Measurements from ENCODE around the gene CELA2B. TPM values are rescaled to one million over a fixed set of nuclear protein-coding genes. Genes with fewer than 3 reads are reported as not detected.
"Not testable (repeated sequence)": the region's sequence is repeated elsewhere in the genome, so short reads cannot be mapped to it uniquely, and the experiment has no call there.

The CELA2B gene
- total RNA-seq, 4 donors from 2014 or later: not detected

DNA sequence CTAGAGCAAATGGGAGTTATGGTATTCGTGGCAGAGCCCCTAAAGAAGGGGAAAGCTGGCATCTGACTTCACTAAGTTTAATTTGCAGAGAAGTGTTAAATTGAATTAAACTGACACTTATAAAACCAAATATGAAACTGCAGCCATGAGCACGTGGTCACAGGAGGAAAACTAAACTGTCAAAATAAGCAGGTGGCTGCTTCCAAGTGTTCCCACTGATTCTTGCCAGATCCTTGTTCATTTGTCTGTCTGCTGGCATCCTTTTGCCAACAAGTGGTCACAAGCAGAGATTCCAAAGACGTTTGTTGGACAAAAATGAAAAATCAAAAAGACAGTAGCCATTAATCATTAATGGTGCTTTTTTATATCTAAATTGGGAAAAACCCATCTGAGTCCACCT lies 6.5 kb upstream of the CELA2B start:
- Histone ChIP-seq H3K9me3 (no peaks in the 10 kb centered on the region), H3K36me3 (no peaks in the 10 kb centered on the region), H3K27ac (no peak overlapping the region), H3K27me3 (no peaks in the 10 kb centered on the region), H3K4me1 (no peaks in the 10 kb centered on the region), H3K4me3 (no peak overlapping the region)
- TF ChIP-seq, protein P1, sequence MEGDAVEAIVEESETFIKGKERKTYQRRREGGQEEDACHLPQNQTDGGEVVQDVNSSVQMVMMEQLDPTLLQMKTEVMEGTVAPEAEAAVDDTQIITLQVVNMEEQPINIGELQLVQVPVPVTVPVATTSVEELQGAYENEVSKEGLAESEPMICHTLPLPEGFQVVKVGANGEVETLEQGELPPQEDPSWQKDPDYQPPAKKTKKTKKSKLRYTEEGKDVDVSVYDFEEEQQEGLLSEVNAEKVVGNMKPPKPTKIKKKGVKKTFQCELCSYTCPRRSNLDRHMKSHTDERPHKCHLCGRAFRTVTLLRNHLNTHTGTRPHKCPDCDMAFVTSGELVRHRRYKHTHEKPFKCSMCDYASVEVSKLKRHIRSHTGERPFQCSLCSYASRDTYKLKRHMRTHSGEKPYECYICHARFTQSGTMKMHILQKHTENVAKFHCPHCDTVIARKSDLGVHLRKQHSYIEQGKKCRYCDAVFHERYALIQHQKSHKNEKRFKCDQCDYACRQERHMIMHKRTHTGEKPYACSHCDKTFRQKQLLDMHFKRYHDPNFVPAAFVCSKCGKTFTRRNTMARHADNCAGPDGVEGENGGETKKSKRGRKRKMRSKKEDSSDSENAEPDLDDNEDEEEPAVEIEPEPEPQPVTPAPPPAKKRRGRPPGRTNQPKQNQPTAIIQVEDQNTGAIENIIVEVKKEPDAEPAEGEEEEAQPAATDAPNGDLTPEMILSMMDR (IDR thresholded peaks at IDR 0.05): no peak
- TF ChIP-seq POLR2A (IDR thresholded peaks at IDR 0.05): no peak
- DNase-seq: no peak

DNA sequence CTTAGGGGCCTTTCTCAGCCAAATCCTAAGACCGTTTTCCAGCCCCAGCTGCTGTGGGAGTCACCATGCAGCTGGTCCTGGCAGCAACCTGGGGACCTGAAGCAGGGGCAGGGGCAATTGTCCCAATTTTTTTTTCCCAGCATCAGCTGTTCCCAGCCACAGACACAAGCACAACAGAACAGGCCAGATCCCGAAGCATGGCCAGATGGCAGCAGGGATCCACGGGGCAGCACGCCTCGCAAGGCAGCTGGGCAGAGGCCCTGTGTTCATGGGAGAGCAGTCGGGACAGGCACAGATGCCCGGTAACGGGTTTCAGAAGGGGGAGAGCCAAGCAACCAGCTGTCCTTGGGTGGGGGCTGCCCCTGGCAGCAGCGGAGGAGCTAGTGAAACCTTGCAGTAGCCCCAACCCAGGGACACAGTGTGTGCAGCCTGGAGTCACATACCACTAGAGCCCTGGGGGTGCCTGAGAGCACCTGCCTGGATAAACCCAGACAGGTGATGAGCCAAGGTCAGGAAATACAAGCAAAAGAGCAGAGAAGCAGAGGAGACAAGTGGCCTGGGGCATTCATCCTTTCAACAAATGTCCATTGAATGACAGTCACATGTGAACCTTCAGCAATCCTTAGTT lies 6.0 kb upstream of the CELA2B start:
- not testable (repeated sequence) for H3K27me3 ChIP-seq, H3K4me3 ChIP-seq, H3K36me3 ChIP-seq, DNase-seq, H3K4me1 ChIP-seq, H3K27ac ChIP-seq, H3K9me3 ChIP-seq

DNA sequence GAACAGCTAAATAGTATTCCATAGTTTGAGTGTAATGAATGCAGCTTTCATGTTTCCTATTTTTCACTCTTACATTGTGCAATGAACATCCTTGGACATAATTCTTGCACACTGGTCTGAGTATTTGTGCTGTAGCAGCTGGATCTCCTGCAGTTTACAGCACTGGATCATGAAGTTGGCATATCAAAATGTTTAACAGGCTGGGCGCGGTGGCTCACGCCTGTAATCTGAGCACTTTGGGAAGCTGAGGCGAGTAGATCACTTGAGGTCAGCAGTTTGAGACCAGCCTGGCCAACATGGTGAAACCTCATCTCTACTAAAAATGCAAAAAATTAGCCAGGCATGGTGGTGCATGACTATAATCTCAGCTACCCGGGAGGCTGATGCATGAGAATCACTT lies 4.8 kb upstream of the CELA2B start:
- H3K4me1 ChIP-seq, H3K9me3 ChIP-seq, H3K4me3 ChIP-seq, DNase-seq, H3K27me3 ChIP-seq, H3K36me3 ChIP-seq, H3K27ac ChIP-seq: not testable (repeated sequence)

DNA sequence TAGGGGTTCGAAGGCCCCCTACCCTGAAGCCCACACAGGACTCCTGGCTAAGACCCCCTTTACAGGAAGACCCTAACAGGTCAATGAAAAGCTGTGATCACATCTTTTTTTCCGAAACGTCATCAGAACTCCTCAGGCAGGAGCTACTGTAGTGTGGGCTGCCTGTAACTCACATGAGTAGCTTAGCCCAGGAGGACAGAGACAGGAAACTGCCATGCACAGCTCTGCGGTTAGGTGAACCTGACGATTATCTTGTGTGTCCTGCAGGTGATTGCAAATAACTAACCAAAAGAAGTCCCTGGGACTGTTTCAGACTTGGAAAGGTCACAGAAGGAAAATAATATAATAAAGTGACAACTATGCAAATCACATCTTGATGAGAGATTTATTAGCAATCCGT lies 4.2 kb upstream of the CELA2B start:
- not testable (repeated sequence) for H3K4me3 ChIP-seq, H3K9me3 ChIP-seq, H3K36me3 ChIP-seq, DNase-seq, H3K27ac ChIP-seq, H3K27me3 ChIP-seq, H3K4me1 ChIP-seq

DNA sequence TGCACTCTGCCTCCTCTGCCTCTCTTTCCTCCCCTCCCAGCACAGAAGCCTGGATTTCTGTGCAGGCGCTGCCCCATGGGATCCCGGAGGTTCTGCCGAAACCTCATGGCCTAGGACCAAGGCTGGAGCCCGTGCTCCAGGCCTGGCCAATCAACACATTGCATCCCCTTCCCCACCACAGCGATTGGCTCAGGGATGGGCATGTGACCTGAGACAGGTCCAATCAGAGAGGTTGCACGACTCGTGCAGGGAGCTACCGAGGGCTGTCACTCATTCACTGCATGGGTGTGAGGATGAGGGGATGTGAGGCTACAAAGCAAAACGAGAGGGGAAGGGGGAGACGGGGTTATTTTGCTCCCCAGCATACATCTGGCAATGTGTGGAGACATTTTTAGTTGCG lies 3.3 kb upstream of the CELA2B start:
- H3K4me3 ChIP-seq: no peak overlapping the region
- TF ChIP-seq, protein P1 (IDR thresholded peaks at IDR 0.05): no peak
- TF ChIP-seq POLR2A (IDR thresholded peaks at IDR 0.05): no peak
- DNase-seq: no peak
- no peaks in the 10 kb centered on the region for H3K9me3 ChIP-seq
- no peaks in the 10 kb centered on the region for H3K27me3 ChIP-seq
- H3K27ac ChIP-seq: no peak overlapping the region
- H3K4me1 ChIP-seq: no peaks in the 10 kb centered on the region
- H3K36me3 ChIP-seq: no peaks in the 10 kb centered on the region

DNA sequence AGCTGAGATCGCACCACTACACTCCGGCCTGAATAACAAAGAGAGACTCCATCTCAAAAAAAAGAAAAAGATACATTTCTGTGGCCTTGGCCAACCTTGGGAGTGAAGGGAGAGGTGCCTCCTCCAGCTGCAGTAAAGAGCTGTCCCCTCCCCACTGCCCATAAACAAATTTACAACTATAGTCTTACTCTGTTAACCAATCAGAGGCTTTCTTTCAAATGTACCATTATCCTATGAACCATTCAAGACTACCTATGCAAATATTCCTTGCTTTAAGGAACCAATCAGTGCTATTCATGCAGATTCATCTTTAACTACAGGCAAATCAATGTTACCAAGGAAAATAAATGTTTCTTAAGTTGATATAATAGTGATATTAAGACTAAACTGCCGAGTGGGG lies 1.0 kb downstream of the CELA2B start:
- H3K27ac ChIP-seq: no peak overlapping the region
- no peaks in the 10 kb centered on the region for H3K4me1 ChIP-seq

DNA sequence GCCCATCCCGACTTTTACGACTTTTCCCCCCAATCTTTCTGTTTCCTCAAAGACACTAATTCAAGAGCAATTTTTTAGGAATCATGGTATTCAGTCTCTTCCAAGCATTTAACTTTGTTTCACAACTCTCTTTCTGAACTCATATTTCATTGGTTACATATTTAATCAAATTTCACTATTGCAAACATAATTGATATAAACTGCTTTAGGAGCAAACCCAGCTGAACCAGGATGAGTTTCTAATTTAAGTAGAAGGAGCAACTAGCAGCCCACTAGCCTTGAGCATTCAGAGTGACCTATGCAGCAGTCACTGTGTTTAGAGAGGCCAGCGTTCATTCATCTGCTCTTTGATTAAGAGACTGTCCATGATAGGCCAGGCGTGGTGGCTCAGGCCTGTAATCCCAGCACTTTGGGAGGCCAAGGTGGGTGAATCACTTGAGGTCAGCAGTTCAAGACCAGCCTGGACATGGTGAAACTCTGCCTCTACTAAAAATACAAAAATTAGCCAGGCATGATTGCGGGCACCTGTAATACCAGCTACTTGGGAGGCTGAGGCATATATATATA lies 1.8 kb downstream of the CELA2B start:
- no peak for TF ChIP-seq POLR2A (IDR thresholded peaks at IDR 0.05)
- TF ChIP-seq, protein P1 (IDR thresholded peaks at IDR 0.05): no peak
- Histone ChIP-seq H3K9me3 (no peaks in the 10 kb centered on the region), H3K27ac (no peak overlapping the region), H3K27me3 (no peaks in the 10 kb centered on the region), H3K4me1 (no peaks in the 10 kb centered on the region), H3K36me3 (no peaks in the 10 kb centered on the region), H3K4me3 (no peak overlapping the region)
- DNase-seq: no peak

More for the DNA sequence above, 1.0 kb downstream of the CELA2B start:
- Histone ChIP-seq H3K4me3 (no peak overlapping the region), H3K27me3 (no peaks in the 10 kb centered on the region), H3K9me3 (no peaks in the 10 kb centered on the region), H3K36me3 (no peaks in the 10 kb centered on the region)
- no peak for DNase-seq
- TF ChIP-seq, protein P1 (IDR thresholded peaks at IDR 0.05): no peak
- TF ChIP-seq POLR2A (IDR thresholded peaks at IDR 0.05): no peak
